GM12873 (cell line): ENCODE results near the gene SNX25.

ENCODE experiments used
- CTCF ChIP-seq: IDR thresholded peaks from 2 replicates; pipeline ENCODE4 v1.5.1; 2012; ENCODE audit warnings: low read depth, mild to moderate bottlenecking, moderate library complexity, low read length, control low read depth; ENCODE audit not compliant: insufficient read depth; ENCODE audit errors: missing control alignments

Gene SNX25

GRCh38 chr4:185304944-185305690 is 95.7 kb downstream of the SNX25 start:
- peak; percentile 87 for TF ChIP-seq CTCF

- TF ChIP-seq CTCF, result no peak
These were observed 96.6 kb downstream of the SNX25 start for GRCh38 chr4:185305979-185306442.

- TF ChIP-seq CTCF, result no peak
These were observed 97.9 kb downstream of the SNX25 start for GRCh38 chr4:185307136-185307950.

- no peak for TF ChIP-seq CTCF
These were observed 100.4 kb downstream of the SNX25 start for GRCh38 chr4:185309770-185310169.

GRCh38 chr4:185311113-185311888 is 101.9 kb downstream of the SNX25 start:
- no peak for TF ChIP-seq CTCF

- no peak for TF ChIP-seq CTCF
These were observed 103.3 kb downstream of the SNX25 start for GRCh38 chr4:185312699-185313098.

GRCh38 chr4:185317880-185318279 is 108.5 kb downstream of the SNX25 start:
- no peak for TF ChIP-seq CTCF
